Stomach smooth muscle (tissue), 2 donors: ENCODE data around the gene ZNRF4.
"Not testable (repeated sequence)": the region's sequence is repeated elsewhere in the genome, so short reads cannot be mapped to it uniquely, and the experiment has no call there.

ENCODE experiments used
- H3K27ac ChIP-seq: one replicate; pipeline ENCODE4 v1.7.0; 2013; ENCODE audit warnings: mild to moderate bottlenecking, low read length, inconsistent platforms
- H3K27me3 ChIP-seq, 2 donors: one replicate each; pipeline ENCODE4 v1.7.0; 2013; ENCODE audit warnings: low read length in 2 of 2; ENCODE audit not compliant: insufficient read depth in 2 of 2, control insufficient read depth in 1 of 2
- H3K36me3 ChIP-seq, 2 donors: one replicate each; pipeline ENCODE4 v1.7.0; 2013; ENCODE audit warnings: low read length in 2 of 2; ENCODE audit not compliant: control insufficient read depth in 2 of 2, insufficient read depth in 2 of 2
- H3K4me1 ChIP-seq: one replicate; pipeline ENCODE4 v1.7.0; 2013; ENCODE audit warnings: low read length; ENCODE audit not compliant: control insufficient read depth, insufficient read depth
- H3K4me3 ChIP-seq, 2 donors: one replicate each; pipeline ENCODE4 v1.7.0; 2013; ENCODE audit warnings: low read length in 2 of 2
- H3K9ac ChIP-seq, 2 donors: one replicate each; pipeline ENCODE4 v1.7.0; 2013; ENCODE audit warnings: low read length in 2 of 2, mild to moderate bottlenecking in 1 of 2
- H3K9me3 ChIP-seq, 2 donors: one replicate each; pipeline ENCODE4 v1.7.0; 2013; ENCODE audit warnings: low read length in 2 of 2; ENCODE audit not compliant: control insufficient read depth in 2 of 2
- donor health status: healthy.
- donor health status: Pancreatic carcinoma.

ZNRF4 gene

GRCh38 chr19:5455367-5456129, at the start of gene ZNRF4:
ZNRF4 (plus strand) TSS chr19:5455417; CDS start chr19:5455492, 75 bp downstream.
- Histone ChIP-seq H3K27ac (no peak within 1 kb of the TSS), H3K27me3 (peaks cover 9 to 13% of the 10 kb centered on the region in 2 donors), H3K9me3 (peaks cover 0 to 5% of the 10 kb centered on the region in 2 donors)

GRCh38 chr19:5406198-5406597, 49.0 kb upstream of the ZNRF4 start:
- H3K4me1 ChIP-seq, H3K36me3 ChIP-seq, H3K9me3 ChIP-seq, H3K4me3 ChIP-seq, H3K27me3 ChIP-seq, H3K27ac ChIP-seq, H3K9ac ChIP-seq: not testable (repeated sequence)

More at GRCh38 chr19:5455367-5456129, at the start of gene ZNRF4:
- Histone ChIP-seq H3K9ac (no peak within 1 kb of the TSS), H3K4me3 (no peak within 1 kb of the TSS), H3K36me3 (no peaks in the 10 kb centered on the region), H3K4me1 (no peaks in the 10 kb centered on the region)

DNA sequence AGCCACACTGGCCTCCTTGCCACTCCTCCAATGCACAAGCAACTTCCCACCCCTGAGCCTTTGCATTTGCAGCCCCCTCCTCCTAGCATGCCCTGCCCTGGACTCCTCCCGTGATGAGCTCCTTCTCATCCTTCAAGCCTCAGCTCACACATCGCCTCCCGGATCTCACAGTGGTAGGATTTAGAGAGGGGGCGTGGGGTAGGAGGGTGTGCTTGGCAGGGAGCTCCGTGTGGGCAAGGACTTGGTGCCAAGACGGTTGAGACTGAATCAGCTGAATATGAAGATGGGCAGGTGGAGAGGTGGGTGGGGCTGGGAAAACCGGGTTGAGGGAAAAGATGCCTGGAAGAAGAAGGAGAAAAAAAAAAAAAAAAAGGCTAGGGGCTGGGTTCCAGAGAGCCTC, 48.4 kb upstream of the ZNRF4 start:
- Histone ChIP-seq H3K36me3 (no peaks in the 10 kb centered on the region), H3K27me3 (peaks cover 0 to 8% of the 10 kb centered on the region in 2 donors), H3K9ac (no peak overlapping the region), H3K4me1 (no peaks in the 10 kb centered on the region), H3K4me3 (no peak overlapping the region), H3K9me3 (no peaks in the 10 kb centered on the region), H3K27ac (no peak overlapping the region)

- peaks cover 0 to 8% of the 10 kb centered on the region in 2 donors for H3K27me3 ChIP-seq
- H3K4me3 ChIP-seq, result no peak overlapping the region
- no peaks in the 10 kb centered on the region for H3K36me3 ChIP-seq
- H3K9me3 ChIP-seq, result no peaks in the 10 kb centered on the region
- H3K9ac ChIP-seq, result no peak overlapping the region
- no peaks in the 10 kb centered on the region for H3K4me1 ChIP-seq
- H3K27ac ChIP-seq, result no peak overlapping the region
Observed at GRCh38 chr19:5407356-5407755, 47.9 kb upstream of the ZNRF4 start.

DNA sequence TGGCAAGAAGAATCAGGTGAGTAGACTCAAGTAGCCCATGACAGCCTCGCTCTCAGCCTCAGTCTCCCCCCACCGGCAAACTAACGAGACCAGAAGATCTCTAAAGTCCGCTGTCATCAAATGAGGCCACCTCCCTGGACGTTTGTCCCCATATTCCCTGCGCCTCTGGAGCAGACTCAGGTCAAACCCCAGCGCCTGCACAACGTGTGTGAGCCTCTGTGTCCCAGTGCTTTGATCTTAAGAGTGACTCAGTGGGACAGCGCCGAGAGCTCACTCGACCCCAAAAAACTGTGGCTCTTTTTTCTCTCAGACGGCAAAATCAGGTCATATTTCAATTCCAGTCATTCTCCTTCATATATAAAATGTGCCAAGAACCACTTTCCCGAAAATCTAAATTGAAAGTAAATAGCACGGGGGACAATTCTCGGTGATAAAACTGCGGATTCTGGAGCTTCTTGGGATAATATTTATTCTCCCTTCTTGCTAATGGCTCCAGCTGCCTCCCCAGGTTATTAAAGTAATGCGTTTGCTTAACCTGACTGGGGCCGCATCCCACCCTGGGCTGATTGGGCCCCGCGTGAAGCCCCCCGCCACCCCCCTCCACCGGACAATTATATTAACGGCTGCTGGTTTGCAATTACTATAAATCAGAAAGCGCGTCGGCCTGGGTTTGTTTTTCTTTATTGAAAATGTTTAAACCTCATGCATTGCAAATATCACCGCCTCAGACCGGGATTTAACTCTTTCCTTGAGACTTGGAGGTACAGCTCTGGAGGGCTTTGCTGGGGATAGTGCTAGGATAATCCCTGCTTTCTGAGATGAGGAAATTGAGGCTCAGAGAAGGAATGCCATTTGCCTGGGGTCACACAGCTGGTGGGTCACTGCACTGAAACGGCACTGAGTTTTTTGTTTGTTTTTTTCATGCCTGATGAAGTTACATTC, 37.5 kb upstream of the ZNRF4 start:
- no peaks in the 10 kb centered on the region for H3K36me3 ChIP-seq
- no peak overlapping the region for H3K9ac ChIP-seq
- no peak overlapping the region for H3K4me3 ChIP-seq
- H3K9me3 ChIP-seq, result no peaks in the 10 kb centered on the region
- H3K4me1 ChIP-seq, result no peaks in the 10 kb centered on the region
- peaks cover 18 to 20% of the 10 kb centered on the region in 2 donors for H3K27me3 ChIP-seq
- no peak overlapping the region for H3K27ac ChIP-seq

DNA sequence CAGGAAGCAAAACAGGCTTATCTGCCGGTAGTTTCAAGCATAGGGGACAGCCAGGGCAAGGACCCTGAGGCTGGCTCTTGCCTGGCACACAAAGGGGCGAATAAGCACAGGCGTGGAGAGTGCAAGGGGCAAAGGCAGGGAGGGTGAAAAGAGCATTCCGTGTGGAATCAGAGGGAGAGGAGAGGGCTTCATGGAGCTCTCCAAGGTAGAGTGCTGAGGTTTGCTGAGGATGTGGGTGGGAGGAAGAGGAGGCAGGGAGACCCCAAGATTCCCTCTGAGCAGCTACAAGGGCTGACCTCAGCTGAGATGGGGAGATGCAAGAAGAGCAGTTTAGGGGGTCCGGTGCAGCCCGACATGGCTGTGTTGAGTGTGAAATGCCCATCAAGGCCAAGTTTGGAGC, 36.5 kb upstream of the ZNRF4 start:
- H3K9me3 ChIP-seq, result no peaks in the 10 kb centered on the region
- no peaks in the 10 kb centered on the region for H3K4me1 ChIP-seq
- peaks cover 19 to 20% of the 10 kb centered on the region in 2 donors for H3K27me3 ChIP-seq
- no peak overlapping the region for H3K9ac ChIP-seq
- H3K36me3 ChIP-seq, result no peaks in the 10 kb centered on the region
- no peak overlapping the region for H3K27ac ChIP-seq
- no peak overlapping the region for H3K4me3 ChIP-seq

- Histone ChIP-seq H3K27ac (no peak overlapping the region), H3K9me3 (no peaks in the 10 kb centered on the region), H3K27me3 (peaks cover 20 to 27% of the 10 kb centered on the region in 2 donors), H3K4me1 (no peaks in the 10 kb centered on the region), H3K9ac (no peak overlapping the region), H3K36me3 (no peaks in the 10 kb centered on the region), H3K4me3 (no peak overlapping the region)
Observed at GRCh38 chr19:5420953-5421352, 34.3 kb upstream of the ZNRF4 start.

DNA sequence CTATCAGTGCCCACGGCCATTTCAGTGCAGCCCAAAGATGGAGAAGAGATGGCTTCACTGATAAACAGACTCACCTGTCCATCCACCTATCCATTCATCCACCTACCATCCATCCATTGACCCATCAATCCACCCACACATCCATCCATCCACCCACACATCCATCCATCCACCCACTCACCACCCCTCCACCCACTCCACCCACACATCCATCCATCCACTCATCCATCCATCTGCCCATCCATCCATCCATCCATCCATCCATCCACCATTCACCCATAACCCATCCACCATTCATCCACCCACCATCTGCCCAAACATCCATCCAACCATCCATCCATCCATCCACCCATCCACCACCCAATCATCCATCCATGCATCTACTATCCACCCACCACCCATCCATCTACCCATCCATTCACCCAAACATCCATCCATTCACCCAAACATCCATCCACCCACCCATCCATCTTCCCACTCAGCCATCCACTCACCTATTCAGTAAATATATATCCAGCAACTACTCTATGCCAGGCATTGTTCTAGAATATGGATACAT, 31.6 kb upstream of the ZNRF4 start:
- Histone ChIP-seq H3K9me3 (no peaks in the 10 kb centered on the region), H3K27ac (no peak overlapping the region), H3K9ac (no peak overlapping the region), H3K4me1 (no peaks in the 10 kb centered on the region), H3K27me3 (peaks cover 15 to 26% of the 10 kb centered on the region in 2 donors), H3K36me3 (no peaks in the 10 kb centered on the region), H3K4me3 (no peak overlapping the region)

- Histone ChIP-seq H3K27me3 (peaks cover 11 to 22% of the 10 kb centered on the region in 2 donors), H3K27ac (no peak overlapping the region), H3K4me1 (no peaks in the 10 kb centered on the region), H3K4me3 (no peak overlapping the region), H3K36me3 (no peaks in the 10 kb centered on the region), H3K9ac (no peak overlapping the region), H3K9me3 (no peaks in the 10 kb centered on the region)
Observed at GRCh38 chr19:5424192-5424973, 30.8 kb upstream of the ZNRF4 start.

DNA sequence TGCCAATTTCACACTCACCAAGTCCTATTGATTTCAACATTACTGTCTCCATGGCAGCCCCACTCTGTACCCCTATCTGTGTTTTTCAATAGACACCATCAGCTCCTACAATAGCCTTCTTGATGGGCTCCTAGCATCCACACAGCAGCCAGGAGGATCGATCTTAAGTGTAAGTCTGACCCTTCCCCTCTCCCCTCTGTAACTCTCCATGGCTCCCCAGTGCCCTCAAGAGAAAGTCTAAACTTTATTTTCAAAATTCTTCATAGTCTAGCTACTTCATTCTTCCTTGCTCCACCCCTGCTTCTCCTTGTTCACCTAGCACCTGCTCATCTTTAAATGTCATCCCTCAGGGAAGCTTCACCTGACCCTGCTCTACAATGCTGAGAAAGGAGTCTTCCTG, 30.0 kb upstream of the ZNRF4 start:
- H3K4me1 ChIP-seq, result no peaks in the 10 kb centered on the region
- no peak overlapping the region for H3K27ac ChIP-seq
- H3K9me3 ChIP-seq, result no peaks in the 10 kb centered on the region
- H3K9ac ChIP-seq, result no peak overlapping the region
- no peak overlapping the region for H3K4me3 ChIP-seq
- no peaks in the 10 kb centered on the region for H3K36me3 ChIP-seq
- H3K27me3 ChIP-seq, result peaks cover 11 to 20% of the 10 kb centered on the region in 2 donors
